GM12878 (cell line): ENCODE data around the gene OAS1. TPM values are rescaled to one million over a fixed set of nuclear protein-coding genes. Genes with fewer than 3 reads are reported as not detected.

ENCODE experiments used
- ATAC-seq: fragments of 200-7000 bp; cut with Tn5 transposase; 3 replicates; pipeline ENCODE4 v1.9.1; 2020; ENCODE audit warnings: mild to moderate bottlenecking, moderate library complexity
- BruUV-seq: library from RNA; stranded (reverse); fragments of 400-500 nt; replicated peaks from 2 replicates; lab custom pipeline; 2021; lab: Mats Ljungman, UMichigan
- CTCF ChIA-PET: fragments of 300-600 bp; sonication (Branson Sonifier 250); formaldehyde crosslinking; extraction: SDS; loops from one replicate; lab custom pipeline; 2021; ENCODE audit warnings: inconsistent platforms; lab: Yijun Ruan, JAX
- POLR2A ChIA-PET: fragments of 350-600 bp; formaldehyde crosslinking; extraction: SDS; loops from one replicate; lab custom pipeline; 2021; ENCODE audit warnings: inconsistent platforms; lab: Charles Lee
- RAD21 ChIA-PET: fragments of 300-600 bp; sonication (Branson Sonifier 250); formaldehyde crosslinking; loops from one replicate; lab custom pipeline; 2023; ENCODE audit warnings: antibody characterized with exemption; ENCODE audit not compliant: unreplicated experiment; lab: Charles Lee
- SMC1A ChIA-PET: fragments of 300-600 bp; sonication (Branson Sonifier 250); formaldehyde crosslinking; loops from one replicate; lab custom pipeline; 2023; ENCODE audit not compliant: unreplicated experiment, uncharacterized antibody; lab: Charles Lee
- DNase-seq: peaks from one replicate; pipeline ENCODE4 v3.0.0-alpha.2; 2011; ENCODE audit warnings: low read depth, low spot score
- FAIRE-seq: peaks from 3 replicates; lab custom pipeline; 2011; peaks lifted over from hg19 to GRCh38; lab: Jason Lieb, UNC
- H2AFZ ChIP-seq: 2 replicates; pipeline ENCODE4 v1.6.0; 2011; ENCODE audit warnings: low read depth, low read length, control low read depth; ENCODE audit not compliant: control insufficient read depth
- H3K27ac ChIP-seq: 2 replicates; pipeline ENCODE4 v1.5.1; 2011; ENCODE audit warnings: control low read depth; ENCODE audit not compliant: control insufficient read depth, insufficient read depth
- H3K27me3 ChIP-seq, 2 experiments: replicated peaks in 1 of 2; 2 replicates each; pipeline versions ENCODE4 v1.6.0 to v1.6.1; 2011; ENCODE audit warnings: low read length in 1 of 2; ENCODE audit not compliant: control insufficient read depth in 2 of 2, insufficient read depth in 2 of 2
- H3K36me3 ChIP-seq, 2 experiments: 2 replicates each; pipeline ENCODE4 v1.5.1; 2011; ENCODE audit warnings: low read length in 1 of 2; ENCODE audit not compliant: control insufficient read depth in 2 of 2, insufficient read depth in 2 of 2
- H3K4me1 ChIP-seq: 2 replicates; pipeline ENCODE4 v1.6.1; 2011; ENCODE audit warnings: mild to moderate bottlenecking, low read length, moderate library complexity, mixed read lengths; ENCODE audit not compliant: control insufficient read depth, insufficient read depth
- H3K4me2 ChIP-seq: 2 replicates; pipeline ENCODE4 v1.6.0; 2011; ENCODE audit warnings: control low read depth; ENCODE audit not compliant: control insufficient read depth, insufficient read depth
- H3K4me3 ChIP-seq: fragments of 200-600 bp; sonication (generic); 2 replicates; pipeline ENCODE4 v1.5.1; 2016
- H3K79me2 ChIP-seq: 2 replicates; pipeline ENCODE4 v1.6.0; 2011; ENCODE audit warnings: low read length; ENCODE audit not compliant: control insufficient read depth, insufficient read depth
- H3K9ac ChIP-seq: 2 replicates; pipeline ENCODE4 v1.8.0; 2011; ENCODE audit warnings: low read length, control low read depth, mixed read lengths; ENCODE audit not compliant: control insufficient read depth, insufficient read depth
- H3K9me3 ChIP-seq: replicated peaks from 3 replicates; pipeline ENCODE4 v1.5.1; 2011; ENCODE audit warnings: mild to moderate bottlenecking, low read length; ENCODE audit not compliant: control insufficient read depth, insufficient read depth
- H4K20me1 ChIP-seq: 2 replicates; pipeline ENCODE4 v1.6.0; 2011; ENCODE audit not compliant: control insufficient read depth, insufficient read depth
- CREB1 ChIP-seq: IDR thresholded peaks from 2 replicates; pipeline ENCODE4 v1.6.1; 2012; ENCODE audit warnings: low read depth, mild to moderate bottlenecking, inconsistent platforms
- MXI1 ChIP-seq: fragments of 150-350 bp; IDR thresholded peaks from 2 replicates; pipeline ENCODE4 v1.6.1; 2011; ENCODE audit warnings: low read depth, mild to moderate bottlenecking, inconsistent platforms, low read length, improper control_type of control experiment
- NR2F1 ChIP-seq: fragments of 450-650 bp; conservative IDR thresholded peaks from 2 replicates; pipeline ENCODE4 v1.6.1; 2017; ENCODE audit warnings: mild to moderate bottlenecking
- POLR2A ChIP-seq: IDR thresholded peaks from 2 replicates; pipeline ENCODE4 v1.6.1; 2011; ENCODE audit warnings: low read depth, mild to moderate bottlenecking, low read length
- RCOR1 ChIP-seq: conservative IDR thresholded peaks from 2 replicates; pipeline ENCODE4 v1.6.1; 2012; ENCODE audit warnings: low read depth, low read length, improper control_type of control experiment
- SRF ChIP-seq, 2 experiments: IDR thresholded peaks; 2 replicates each; pipeline ENCODE4 v1.6.1; 2011; ENCODE audit warnings: low read depth in 2 of 2, low read length in 2 of 2, mild to moderate bottlenecking in 1 of 2, moderate library complexity in 1 of 2
- WGBS: methylation state at CpG from one replicate; pipeline ENCODE4 v1.1.6; 2016; ENCODE audit warnings: low lambda C conversion rate; ENCODE audit not compliant: insufficient replicate concordance, insufficient coverage; ENCODE audit errors: missing lambda C conversion rate; 5-methylcytosine and 5-hydroxymethylcytosine counted together
- in situ Hi-C: fragments of 300-500 bp; cut with MboI; formaldehyde crosslinking; loops from 9 replicates; pipeline ENCODE4 v1.14.3; 2018; ENCODE audit warnings: mixed read lengths
- intact Hi-C: fragments of 100-400 bp; cut with micrococcal nuclease; formaldehyde crosslinking; loops from one replicate; pipeline ENCODE4 v1.14.2; 2022; ENCODE audit not compliant: unreplicated experiment
- polyA plus RNA-seq, 11 experiments: library from polyadenylated mRNA; depleted of rRNA in 4 of 11; unstranded in 6 of 11; stranded (reverse) in 5 of 11; fragments of >200 nt; fragmentation: Nextera tagmentation in 4 of 11; fragmentation: Illumina TruSeq in 1 of 11; extraction: Ambion mirVana in 4 of 11; extraction: Trizol in 1 of 11; gene quantifications; 1 replicate in 1 of 11; 2 replicates in 10 of 11; pipeline versions ENCODE4 v1.2.1 to v1.2.3, GENCODE V29; 2011 to 2016; ENCODE audit warnings: inconsistent platforms in 2 of 11, missing spikeins in 2 of 11, low read depth in 1 of 11
- total RNA-seq, 4 experiments: library from RNA; depleted of rRNA in 3 of 4; stranded (reverse); fragments of >200 nt in 3 of 4; fragmentation: Illumina TruSeq in 1 of 4; extraction: Trizol in 1 of 4; gene quantifications; 2 replicates each; pipeline versions ENCODE4 v1.2.1 to v1.2.3, GENCODE V29; 2013 to 2021

The OAS1 gene
- total and polyA plus RNA-seq, 10 of the 15 experiments (the other 5 are each of a cell fraction or from before 2014, with no cell fraction given) = 44.7 to 287 (median 64.3) TPM

DNA sequence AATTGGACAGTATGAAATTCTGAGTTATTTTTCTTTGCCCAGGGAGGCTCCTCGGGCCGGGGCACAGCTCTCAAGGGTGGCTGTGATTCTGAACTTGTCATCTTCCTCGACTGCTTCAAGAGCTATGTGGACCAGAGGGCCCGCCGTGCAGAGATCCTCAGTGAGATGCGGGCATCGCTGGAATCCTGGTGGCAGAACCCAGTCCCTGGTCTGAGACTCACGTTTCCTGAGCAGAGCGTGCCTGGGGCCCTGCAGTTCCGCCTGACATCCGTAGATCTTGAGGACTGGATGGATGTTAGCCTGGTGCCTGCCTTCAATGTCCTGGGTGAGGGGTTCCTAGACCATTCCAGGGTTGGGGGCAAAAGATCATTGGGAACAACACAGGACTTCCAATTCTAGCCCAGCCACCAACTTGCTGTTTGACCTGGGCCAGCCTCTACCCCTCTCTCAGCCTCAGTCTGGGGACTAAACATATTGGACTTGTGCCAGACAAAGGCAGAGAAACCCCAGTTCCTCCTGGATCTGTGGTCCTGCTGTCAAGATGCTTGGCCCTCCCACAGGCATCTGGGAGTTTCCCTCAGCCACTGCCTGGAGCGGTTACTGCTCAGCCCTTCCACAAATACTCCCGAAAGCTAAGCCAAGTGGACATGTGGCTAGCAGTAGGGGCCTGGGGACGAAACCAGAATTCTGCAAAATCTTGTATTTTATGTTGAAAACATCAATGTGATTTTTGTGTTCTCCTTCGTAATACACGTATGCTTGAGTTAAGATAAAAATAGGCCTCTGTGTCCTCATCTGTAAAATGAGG lies 35.0 kb downstream of the OAS1 start (continued):
- TF ChIP-seq MXI1 (no peak), POLR2A (no peak), CREB1 (no peak)

DNA sequence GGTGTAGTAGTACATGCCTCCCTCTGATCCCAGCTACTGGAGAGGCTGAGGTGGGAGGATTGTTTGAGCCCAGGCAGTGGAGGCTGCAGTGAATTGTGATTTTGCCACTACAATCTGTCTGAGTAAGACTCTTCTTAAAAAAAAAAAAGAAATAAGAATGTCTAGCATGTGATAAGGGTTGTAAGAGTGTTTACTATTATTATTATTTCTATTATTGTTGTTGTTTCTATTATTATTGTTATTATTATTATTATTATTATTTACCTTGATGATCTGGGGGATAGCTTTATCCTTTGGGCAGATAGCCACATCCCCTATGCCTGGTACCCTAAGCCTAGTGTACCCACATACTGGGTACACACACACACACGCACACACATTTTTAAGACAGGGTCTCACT lies 35.8 kb downstream of the OAS1 start:
- H3K9me3 ChIP-seq = no peaks in the 10 kb centered on the region
- ATAC-seq (no peak), DNase-seq (no peak), FAIRE-seq (no peak)
- H3K79me2 ChIP-seq = peaks cover 26% of the 10 kb centered on the region
- in situ Hi-C loops = no loop called here
- no peaks in the 10 kb centered on the region for H4K20me1 ChIP-seq
- BruUV-seq = no TSS peak
- no peaks in the 10 kb centered on the region for H3K27me3 ChIP-seq
- H3K27ac ChIP-seq = no peak overlapping the region
- no peak for TF ChIP-seq RCOR1
- TF ChIP-seq NR2F1 = no peak
- no peak for TF ChIP-seq SRF (IDR thresholded peaks at IDR 0.05; ENCODE audit: low read depth in 2 of 2, low read length in 2 of 2)
- RAD21 ChIA-PET = no interaction called here
- POLR2A ChIA-PET = interaction anchor here (0.5 to 5.0 kb wide), 6 partner anchors 12 to 281 kb away, joined by 3 to 20 read pairs (median 4); partner anchors contain the start of genes OAS1 and OAS2
- CTCF ChIA-PET = interaction anchor here (0.6 to 3.7 kb wide), 3 partner anchors 9 to 50 kb away, joined by 3 to 11 read pairs (median 3); no protein-coding TSS in a partner anchor
- no peak overlapping the region for H3K4me3 ChIP-seq
- 100% methylated on average over 1 of the region's 1 CpG for WGBS
- H3K9ac ChIP-seq = no peak overlapping the region
- SMC1A ChIA-PET = interaction anchor here (0.7 to 4.5 kb wide), 3 partner anchors 18 to 41 kb away, joined by 3 to 36 read pairs (median 3); partner anchors contain the start of gene OAS1
- 0 out of 2 replicates have a peak overlapping the region, but pooled peaks have one; percentile 9 for H3K4me2 ChIP-seq
- peaks cover 8% of the 10 kb centered on the region for H3K4me1 ChIP-seq
- peaks cover 0 to 4% of the 10 kb centered on the region in 2 experiments; a peak in 3 of 4 replicates for H3K36me3 ChIP-seq
- H2AFZ ChIP-seq = no peak overlapping the region
- intact Hi-C loops = no loop called here
